Measurements from ENCODE around the gene CFAP210.

The CFAP210 gene, protein sequence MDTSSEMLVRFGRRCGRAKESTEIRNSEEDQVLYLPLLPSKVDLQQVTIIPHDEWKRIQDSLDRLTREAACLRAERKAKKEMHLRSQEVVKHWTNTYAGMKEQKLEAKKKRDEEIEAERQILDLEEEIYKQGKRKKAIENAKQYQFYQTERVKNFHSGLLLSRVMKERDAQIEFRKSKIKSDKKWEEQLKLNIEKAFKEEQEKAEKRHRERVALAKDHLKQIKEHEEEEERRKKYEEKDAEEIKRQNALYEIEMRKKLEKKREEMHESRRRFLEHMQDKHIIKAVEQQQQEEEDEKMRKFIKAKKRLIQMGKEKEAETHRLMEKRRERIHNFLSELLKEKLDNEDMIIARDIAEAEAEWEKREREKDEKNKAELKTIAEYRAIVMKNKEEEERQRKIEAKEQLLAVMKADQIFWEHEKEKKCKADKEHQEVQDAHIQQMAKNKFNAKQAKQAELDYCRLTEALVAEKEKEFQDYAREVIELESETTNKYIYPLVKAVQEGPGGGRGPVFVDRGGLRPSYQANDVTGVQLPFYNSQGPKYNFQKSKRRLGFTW

DNA sequence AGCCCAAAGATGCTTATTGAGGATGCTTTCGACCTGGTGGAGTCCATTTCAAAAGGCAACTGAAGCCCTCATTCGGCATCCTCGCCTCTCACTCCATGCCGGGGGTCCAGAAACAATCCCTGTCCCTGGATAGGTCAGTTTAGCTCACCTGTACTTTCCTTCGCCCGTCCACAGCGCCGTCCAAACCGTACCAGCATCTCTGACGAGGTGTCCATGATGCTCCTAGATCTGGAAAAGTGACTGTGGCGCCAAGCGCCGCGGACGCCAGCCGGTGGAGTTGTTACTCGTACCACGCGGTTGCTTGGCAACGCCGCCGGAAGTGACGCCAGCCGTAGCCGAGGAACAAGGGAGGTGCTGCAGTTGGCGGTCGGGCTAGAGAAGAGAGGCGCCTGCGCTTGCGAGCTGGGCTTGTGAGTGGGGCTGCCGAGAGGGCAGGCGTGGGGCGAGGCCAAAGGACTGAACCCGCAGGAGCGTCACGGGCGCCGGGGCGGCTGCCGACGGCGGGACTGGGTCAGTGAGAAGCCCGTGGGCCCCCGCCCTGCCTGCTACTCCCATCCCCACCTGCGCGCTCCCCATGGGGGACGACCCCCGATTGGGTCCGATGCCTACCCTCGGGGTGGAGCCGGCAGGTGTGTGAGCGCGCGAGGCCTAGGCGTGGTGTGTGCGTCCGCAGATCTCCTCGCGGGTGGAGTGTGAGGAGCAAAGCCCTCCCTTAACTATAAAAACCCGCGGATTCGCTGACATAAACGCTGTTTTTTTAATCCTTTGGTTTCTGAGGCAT lies at the start of gene CFAP210, which contains the start of gene PHOSPHO2:
CFAP210 (minus strand) TSS at position 293 of the 781 bp plus-strand sequence; CDS start at position 215, 78 bp downstream.
PHOSPHO2 (plus strand) TSS at position 357 of the 781 bp plus-strand sequence. CDS start 6,503 bp downstream, outside the sequence.
- peak; percentile 75 for FAIRE-seq

DNA sequence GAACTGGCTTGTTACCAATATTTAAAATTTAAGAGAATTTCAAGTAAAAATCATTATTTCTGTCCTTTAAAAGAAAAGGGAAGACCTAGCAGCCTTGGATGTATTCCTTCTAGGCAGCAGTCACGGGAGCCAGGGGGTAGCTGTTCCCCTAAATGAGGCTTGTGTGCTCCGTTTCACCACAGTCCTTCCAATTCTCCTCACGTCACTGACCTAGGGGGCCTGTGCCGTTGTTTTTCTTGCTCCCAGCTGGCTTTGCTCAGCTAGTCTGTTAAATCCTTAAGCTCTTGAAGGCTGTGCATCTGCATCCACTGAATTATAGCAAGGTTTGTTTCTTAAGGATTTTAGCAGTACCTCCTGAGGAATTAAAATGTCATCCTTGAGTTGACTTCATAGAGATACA lies 49.3 kb upstream of the CFAP210 start:
- FAIRE-seq: no peak

DNA sequence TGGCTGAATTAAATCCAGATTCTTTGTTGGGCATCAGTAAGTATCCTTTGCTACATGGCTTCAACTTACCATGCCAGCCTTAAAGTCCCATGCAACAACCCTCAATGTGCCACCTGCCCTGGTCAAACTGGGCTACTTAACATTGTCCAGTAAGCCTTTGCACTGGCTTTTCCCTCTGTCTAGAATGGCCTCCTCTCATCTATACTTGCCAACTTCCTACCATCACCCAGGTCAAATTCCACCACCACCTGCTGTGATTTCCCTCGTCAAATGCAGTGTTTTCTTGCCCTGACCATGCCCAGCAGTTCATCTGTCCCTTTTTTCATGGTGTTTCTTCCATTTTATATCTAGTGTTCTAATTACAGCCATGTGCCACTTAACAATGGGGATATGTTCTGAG lies 45.1 kb upstream of the CFAP210 start:
- no peak for FAIRE-seq

DNA sequence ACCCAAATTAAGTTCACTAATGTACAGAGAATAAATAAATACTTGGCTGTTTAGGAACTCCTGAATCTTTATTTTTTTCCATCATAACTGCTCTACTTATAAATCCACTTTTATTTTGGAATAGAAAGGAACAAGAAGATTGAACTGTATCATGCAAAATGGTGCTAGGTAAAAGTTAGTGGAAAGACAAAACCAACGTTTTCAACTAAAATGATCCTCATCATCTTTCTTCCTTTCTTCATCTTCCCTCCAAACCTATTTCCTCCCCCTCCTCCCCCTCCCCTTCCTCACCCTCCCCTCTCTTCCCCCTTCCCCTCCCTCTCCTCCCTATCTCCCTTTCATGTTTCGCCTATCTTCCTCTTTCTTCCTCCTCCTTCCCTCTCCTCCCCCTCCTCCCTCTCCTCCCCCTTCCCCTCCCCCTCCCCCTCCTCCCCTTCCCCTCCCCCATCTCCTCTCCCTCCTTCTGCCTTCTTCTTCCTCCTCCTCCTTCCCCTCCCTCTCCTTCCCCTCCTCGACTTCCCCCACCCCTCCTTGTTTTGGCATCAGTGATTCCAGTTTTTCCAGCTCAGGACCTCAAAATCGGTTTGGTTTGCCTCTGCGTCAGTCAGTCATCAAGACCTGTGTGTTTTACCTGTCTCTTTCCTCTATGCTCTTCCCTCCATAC lies 44.5 kb upstream of the CFAP210 start:
- no peak for FAIRE-seq

DNA sequence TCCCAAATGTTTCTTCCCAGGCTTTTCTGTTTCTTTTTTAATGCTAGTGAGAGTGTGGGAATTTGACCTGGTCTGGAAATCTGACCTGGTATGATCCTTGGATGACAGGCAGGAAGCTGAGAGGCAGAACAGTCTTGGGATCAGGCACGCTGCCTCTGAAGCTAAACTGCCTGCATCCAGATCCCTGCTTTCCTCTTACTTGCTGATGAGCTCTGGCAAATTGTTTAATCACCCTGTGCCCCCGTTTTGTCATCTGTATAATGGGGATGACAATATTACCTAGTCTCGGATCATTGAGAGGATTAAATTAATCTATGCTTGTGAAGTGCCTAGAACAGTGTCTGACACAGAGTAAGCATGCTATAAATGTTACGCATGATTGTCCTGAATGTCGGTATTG lies 42.7 kb upstream of the CFAP210 start:
- no peak for FAIRE-seq

DNA sequence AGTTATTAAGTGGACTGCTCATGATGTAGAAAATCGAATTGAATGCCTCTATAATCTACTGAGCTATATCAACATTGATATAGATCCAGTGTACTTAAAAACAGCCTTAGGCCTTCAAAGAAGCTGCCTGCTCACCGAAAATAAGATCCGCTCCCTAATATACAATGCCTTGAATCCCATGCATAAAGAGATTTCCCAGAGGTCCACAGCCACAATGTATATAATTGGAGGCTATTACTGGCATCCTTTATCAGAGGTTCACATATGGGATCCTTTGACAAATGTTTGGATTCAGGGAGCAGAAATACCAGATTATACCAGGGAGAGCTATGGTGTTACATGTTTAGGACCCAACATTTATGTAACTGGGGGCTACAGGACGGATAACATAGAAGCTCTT lies 41.4 kb upstream of the CFAP210 start:
- FAIRE-seq: no peak

DNA sequence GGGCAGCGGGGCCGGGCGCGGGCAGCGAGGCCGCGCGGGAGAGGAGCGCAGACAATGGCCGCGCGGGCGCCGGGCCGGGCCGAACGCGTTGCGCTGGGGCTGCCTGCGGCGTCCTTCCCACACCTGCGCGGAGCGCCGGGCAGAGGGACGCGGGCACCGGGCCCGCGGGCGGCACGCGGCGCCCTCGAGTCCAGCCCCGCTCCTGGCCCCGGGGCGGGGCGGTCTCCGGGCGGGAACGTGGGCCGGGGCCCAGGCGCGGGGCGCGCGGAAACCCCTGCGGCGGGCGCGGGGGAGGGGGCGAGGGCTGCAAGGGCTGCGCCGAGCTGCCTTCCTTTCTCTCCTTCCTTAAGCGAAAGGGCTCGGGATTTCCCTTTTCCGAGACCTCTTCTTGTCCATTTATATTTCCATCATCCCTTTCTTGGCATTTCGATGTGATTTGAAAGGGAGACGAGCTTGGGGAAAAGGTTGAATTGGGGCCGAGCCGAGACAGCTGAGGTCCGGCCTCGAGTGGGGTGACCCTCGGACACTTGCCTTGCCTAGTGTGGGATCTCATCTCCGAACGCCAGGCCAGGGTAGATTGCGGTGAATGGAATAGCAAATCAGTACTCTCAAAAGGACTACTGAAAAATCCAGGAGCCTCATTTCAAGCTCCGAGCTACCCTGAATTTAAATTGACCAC lies 40.1 kb upstream of the CFAP210 start:
- FAIRE-seq: no peak

DNA sequence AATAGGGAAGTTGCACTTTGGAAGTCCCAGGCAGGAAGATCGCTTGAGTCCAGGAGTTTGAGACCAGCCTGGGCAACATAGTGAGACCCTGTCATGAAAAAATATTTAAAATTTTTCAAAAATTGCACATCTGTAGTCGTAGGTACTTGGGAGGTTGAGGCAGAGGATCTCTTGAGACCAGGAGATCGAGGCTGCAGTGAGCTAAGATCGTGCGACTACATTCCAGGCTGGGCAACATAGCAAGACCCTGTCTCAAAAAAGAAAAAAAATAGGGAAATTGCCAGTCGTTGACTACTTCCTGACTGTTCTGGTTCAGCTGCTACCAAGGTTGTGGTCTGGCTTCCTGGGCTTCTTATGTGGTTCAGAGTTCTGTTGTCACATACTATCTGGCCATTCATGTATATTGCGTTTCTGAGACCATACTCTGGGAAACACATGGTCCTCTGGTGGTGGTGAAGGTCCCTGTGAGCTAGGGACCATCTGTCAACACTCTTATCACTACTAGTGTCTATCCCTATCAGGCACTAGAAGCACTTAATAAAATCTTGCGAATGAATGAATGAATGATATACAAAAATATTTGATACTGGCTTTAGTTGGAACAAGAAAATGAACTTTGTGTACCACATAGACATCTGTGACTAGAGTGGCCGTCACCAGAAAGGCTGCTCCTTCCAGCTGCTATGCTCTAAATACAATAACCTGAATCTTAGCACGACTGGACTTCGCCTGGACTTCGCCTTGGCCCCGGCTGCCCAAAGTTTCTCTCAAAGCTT lies 38.6 kb upstream of the CFAP210 start:
- no peak for FAIRE-seq

DNA sequence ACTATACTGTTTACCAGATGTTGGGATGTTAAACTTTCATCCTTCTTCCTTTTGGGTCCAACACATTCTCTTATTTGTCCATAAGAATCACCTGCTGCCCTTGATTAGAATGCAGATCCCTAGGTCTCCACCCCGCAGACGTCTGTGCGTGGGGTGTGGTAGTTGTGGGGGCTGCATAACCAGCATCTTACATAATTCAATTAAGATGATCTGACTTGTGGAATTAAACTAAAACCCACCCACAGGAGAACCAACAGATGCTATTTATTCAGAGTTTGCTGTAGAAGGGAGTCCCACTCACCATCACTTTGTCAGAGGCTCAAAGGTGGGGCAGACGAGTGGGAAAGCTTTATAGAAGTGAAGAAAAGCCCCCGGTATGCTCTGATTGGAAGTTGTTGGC lies 37.9 kb upstream of the CFAP210 start:
- FAIRE-seq: no peak

DNA sequence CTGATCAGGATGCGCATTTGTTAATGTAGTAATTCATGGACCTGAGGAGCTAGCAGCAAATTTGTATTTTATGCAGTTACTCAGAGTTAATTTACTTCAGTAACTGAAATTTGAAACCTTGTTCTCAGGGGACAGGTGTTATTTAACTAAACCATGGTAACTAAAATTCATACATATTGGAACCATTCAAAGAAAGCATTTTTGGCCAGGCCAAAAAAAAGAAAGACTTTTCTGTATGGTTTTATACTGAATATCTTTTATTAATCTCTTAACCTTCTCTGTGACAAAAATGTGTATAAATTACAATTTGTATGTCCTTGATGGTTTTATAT lies 35.0 kb upstream of the CFAP210 start:
- FAIRE-seq: no peak

DNA sequence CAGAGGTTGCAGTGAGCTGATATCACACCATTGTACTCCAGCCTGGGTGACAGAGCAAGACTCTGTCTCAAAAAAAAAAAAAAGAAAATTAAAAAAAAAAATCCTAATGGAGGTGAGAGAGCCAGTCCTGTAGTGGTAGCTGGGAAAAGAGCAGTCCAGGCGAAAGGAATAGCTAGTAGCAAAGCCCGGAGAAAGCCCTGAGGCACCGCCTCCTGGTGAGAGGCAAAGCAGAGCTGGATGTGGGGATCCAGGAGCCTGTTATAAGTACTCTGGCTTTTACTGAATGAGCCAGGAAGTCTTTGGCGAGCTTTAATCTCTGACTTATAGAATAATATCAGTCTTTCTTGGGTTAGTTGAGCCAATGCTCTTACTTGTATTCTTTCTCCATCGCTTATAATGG lies 32.9 kb upstream of the CFAP210 start:
- FAIRE-seq: no peak

DNA sequence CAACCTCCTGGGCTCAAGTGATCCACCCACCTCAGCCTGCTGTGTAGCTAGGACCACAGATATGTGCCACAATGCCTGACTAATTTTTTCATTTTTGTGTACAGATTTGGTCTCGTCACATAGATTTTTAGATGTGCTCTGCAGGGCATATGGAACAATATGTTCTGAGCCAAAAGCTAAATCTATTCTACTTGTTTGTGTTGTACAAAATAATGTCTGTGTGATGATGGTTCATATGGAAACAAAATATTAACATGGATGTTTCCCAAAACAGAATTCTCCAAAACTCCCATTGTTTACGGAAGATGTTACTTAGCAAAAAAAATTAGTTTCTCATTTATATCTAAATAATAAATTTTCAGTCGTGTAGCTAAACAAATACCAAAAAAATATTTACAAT lies 26.8 kb upstream of the CFAP210 start:
- FAIRE-seq: no peak

DNA sequence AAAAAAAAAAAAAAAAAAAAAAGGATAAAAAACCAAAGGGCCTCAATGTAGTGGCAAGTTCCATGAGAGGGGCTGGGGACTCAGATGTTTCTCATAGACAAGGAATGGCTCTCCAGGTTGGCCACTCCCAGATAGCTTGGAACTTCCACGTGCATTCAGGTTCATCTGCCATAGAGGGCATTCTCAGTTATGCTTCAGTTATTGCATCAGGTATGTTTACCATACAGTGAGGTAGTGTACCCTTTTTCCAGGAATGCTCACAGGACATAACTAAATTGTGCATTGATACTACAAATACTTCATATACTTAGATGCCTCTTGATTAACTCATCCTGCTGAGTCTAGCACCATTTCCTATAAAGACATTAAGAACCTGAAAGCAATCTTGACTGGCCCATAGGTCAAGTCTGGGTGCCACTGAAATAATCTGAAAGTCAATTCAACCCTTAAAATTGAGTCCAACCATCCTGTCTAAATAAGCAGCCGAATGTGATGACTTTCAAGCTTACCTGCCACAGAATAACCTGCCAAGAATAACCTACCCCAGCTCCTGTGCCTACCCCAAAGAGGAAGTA lies 24.8 kb upstream of the CFAP210 start:
- no peak for FAIRE-seq

DNA sequence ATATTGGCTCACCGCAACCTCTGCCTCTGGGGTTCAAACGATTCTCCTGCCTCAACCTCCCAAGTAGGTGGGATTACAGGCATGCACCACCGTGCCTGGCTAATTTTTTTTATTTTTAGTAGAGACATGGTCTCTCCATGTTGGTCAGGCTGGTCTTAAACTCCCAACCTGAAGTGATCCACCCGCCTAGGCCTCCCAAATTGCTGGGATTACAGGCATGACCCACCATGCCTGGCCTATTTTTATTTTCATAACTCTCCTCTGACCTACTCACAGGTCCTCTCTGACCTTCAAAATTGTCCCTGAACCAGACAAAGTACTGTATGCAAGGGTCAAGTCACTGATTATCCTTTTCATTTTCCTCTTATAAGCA lies 23.5 kb upstream of the CFAP210 start:
- no peak for FAIRE-seq

DNA sequence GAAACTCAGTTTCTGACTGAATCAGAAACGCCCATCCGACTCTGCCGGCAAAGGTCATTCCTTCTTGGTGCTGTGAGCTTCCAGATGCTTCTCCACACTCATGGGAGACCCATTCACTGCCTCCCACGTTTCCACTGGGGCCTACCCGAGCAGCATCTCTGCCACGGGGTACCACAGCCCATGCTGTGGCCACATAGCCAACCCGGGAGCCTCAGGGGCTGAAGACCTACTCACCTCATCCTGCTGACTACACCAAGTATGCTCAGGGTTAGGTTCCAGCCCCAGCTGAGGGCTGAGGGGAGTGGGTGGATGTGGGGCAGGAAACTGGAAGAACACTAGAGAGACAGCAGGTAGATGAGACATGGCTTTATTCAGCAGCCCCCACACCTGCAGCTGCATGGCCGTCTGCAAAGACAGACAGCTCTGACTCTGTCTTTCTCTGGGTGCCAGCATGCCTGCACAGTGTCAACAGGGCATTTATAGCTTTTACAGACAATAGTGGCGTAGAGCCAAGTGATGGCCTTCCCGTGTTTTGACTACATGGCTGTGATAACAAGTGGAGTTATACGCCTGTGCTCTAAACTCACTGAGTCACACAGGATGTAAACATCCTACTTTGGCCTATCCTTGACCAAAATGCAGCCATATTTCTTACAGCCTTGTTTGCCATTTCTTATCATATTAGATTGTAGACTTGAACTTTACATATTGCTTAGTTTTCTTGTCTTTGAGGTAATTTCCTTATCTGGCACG lies 22.9 kb upstream of the CFAP210 start:
- no peak for FAIRE-seq

DNA sequence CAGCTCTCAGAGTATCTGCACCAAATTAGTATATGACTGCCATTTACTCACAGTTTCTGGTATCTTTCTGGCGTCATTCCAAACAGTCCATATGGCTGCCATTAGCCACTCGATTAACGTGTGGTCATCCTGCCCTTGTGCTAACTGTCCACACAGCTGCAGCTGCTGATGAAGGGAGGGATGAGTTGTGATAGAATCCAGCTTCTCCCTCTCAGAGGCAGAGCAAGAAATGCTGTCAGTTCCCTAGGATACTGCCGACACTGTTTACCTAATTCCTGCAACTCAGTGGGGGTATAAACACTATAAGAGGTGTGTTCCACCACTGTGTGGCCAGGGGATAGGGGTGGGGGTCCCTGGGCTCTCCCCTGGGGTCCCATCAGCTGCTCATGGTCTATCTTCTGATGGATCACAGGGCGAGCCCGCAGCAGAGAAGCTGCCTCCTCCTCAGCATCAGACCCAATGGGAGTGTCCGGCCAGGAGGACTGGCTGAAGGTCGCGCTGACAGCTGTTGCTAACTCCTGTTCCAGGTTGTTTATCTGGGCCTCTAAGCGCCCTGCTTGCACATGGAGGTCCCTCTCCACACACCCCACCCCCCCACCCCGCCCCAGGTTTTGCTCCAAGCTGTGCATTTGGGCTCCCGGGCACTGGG lies 22.2 kb upstream of the CFAP210 start:
- no peak for FAIRE-seq

DNA sequence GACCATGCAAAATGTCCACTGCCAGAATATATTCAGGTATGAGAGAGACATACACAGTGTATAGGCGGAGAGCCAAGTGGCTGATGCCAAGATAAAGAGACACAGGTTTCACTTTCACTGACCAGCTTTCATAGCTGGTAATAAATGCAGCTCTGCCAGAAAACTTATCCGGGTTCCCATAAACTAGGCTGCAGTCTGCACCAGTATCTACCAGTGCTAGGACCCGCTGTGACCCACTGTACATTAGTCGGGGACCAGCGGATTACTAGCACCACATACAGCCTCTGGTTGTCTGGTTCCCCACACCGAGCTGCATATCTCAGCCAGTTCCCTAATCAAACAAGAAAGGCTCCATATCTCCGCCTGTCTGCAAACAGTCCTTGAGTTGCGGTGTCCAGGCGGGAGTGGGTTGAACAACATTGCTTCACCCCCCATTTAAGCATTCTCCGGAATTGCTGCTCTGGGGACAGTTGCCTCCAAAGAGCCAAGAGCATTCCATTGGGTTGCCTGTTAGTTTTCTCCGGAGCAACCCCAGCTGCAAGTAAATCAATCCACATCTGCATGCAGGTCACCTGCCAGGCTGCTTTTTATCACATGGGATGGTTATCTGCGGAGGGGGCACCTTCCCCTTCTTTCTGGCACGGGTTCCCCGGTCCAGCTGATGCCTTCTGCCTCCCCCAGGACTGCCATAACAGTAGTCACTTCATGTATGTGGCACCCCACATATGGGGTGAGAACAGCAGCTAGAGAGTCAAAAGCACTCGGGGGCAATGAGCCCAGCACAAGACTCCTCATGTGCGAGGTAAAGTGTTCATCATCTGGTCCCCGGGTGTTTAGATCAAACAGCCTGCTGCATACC lies 21.4 kb upstream of the CFAP210 start:
- FAIRE-seq: no peak

DNA sequence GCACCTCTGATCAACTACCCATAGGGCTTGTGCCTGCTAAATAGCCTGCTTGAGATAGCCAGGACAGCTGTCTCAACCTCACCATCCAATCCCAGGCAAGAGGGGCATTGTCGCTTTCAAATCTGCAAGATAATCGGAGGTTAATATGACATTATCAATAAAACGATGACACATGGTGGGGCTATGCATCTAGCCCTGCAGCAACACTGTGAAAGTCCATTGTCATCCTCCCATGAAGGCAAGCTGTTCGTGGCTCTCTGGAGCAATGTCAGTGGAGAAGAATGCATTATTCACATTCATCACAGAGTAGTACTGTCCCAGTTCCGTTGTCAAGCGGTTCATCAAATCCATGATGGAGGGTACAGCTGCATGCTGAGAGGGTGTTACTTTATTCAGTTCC lies 20.5 kb upstream of the CFAP210 start:
- no peak for FAIRE-seq

DNA sequence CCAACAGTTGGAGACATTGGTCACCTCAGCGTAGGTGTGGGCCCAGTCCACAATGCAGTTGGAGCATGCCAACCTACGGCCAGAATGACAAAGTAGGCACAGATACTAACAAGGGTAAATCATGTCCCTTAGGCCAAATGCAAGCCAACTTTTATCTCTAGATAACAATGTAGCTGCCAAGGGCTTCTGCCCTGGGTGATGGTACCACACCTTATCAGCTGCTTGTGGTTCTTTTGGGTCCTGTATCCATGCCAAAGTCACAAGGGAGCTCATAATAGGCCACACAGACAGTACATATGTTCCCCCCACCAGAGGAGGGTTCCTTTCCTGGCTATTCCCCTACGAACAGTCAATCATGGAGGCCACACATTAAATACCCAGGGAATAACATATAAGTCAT lies 19.1 kb upstream of the CFAP210 start:
- FAIRE-seq: no peak

Measured in islet of Langerhans (tissue), 1 donor.